Stimulated activated naive B cell treated with anti-CD40 and anti-IgM and Interleukin-4, amounts not matched to agents 10 μg/mL and 1 μg/mL and 100 μg/mL, for 72 hours (primary cell): Measurements from ENCODE around the gene PEX1.
"Not testable (repeated sequence)": the region's sequence is repeated elsewhere in the genome, so short reads cannot be mapped to it uniquely, and the experiment has no call there.

ENCODE experiments used
- ATAC-seq, 2 donors: fragments of 150-1000 bp; cut with Tn5 transposase; replicated peaks; 2 replicates each; pipeline ENCODE4 v1.10.0; 2021; ENCODE audit warnings: moderate library complexity in 1 of 2
- DNase-seq: peaks from one replicate; pipeline ENCODE4 v3.0.0; 2021
- H3K27ac Mint-ChIP-seq: one replicate; pipeline ENCODE4 v1.8.0; 2022; ENCODE audit warnings: mild to moderate bottlenecking, mixed read lengths
- H3K27me3 Mint-ChIP-seq, 2 donors: one replicate each; pipeline ENCODE4 v1.8.0; 2022; ENCODE audit warnings: mixed read lengths in 2 of 2
- H3K36me3 Mint-ChIP-seq, 2 donors: one replicate each; pipeline ENCODE4 v1.8.0; 2022; ENCODE audit warnings: mixed read lengths in 2 of 2, mild to moderate bottlenecking in 1 of 2
- H3K4me1 Mint-ChIP-seq, 2 donors: one replicate each; pipeline ENCODE4 v1.8.0; 2022; ENCODE audit warnings: mixed read lengths in 2 of 2, mild to moderate bottlenecking in 1 of 2
- H3K4me3 Mint-ChIP-seq, 2 donors: one replicate each; pipeline ENCODE4 v1.8.0; 2022; ENCODE audit warnings: mild to moderate bottlenecking in 2 of 2, mixed read lengths in 2 of 2, moderate library complexity in 1 of 2
- H3K9me3 Mint-ChIP-seq, 2 donors: one replicate each; pipeline ENCODE4 v1.8.0; 2022; ENCODE audit warnings: mixed read lengths in 2 of 2, mild to moderate bottlenecking in 1 of 2

PEX1 gene

DNA sequence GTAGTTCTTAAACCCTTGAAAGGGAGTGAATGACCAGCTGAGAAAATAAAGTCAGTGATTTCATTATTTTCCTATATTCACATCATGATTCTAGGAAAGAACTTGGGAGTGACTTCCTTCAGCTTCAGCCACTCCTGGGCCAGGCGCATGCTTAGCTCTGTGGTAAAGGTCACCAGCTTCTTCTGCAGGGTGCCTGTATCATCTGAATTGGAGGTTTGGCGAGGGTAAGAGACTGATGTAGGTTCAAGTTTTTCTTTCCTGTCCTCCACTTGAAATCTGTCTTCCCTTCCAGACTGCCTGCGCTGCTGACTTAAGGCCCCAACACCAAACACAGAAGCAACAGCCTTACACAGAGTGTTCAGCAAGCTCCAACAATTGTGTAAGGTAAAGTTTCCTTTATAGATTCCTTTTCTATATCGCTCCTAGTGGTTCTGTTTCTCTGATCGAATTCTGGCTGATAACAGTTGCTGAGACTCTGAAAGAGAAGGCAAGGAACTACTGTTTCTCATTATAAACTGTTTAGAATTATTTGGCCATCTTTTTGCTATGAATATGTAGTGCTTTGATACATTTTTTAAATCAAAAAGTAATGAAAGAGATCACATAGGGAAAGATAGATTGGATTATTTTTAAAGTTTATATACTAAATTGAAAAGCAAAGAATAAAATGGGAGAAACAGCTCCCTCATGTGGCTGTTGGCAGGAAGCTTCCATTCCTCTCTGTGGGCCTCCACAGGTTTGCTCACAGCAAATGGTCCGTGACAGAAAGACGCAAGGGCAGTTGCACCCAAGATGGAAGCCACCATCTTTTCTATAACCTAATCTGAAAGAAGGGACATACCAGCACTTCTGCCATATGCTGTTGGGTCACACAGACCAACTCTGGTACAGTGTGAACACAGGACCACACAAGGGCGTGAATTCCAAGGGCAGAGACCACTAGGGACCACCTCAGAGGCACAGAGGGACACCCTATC lies 67.0 kb downstream of the PEX1 start:
- Mint-ChIP-seq H3K27ac (no peak overlapping the region), H3K9me3 (no peaks in the 10 kb centered on the region), H3K4me1 (no peaks in the 10 kb centered on the region), H3K27me3 (no peaks in the 10 kb centered on the region), H3K36me3 (peaks cover 12 to 21% of the 10 kb centered on the region in 2 donors), H3K4me3 (no peak overlapping the region)
- no peak for DNase-seq
- ATAC-seq, result peak; percentile 66 to 74

DNA sequence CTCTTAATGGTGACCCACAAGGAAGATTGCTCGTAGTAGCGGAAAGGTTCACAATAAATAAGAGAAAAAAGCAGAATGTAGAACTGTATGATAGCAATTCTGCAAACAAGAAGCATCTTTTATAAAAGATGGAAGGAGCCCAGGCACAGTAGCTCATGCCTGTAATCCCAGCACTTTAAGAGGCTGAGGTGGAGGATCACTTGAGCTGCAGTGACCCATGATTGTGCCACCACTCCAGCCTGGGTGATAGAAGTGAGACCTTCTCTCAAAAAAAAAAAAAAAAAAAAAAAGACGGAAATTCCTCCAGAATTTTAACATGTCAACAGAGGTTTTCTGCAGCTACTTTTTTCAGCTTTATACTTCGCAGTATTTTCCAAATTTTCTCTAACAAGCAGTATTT lies 67.8 kb downstream of the PEX1 start:
- Mint-ChIP-seq H3K36me3 (peaks cover 12 to 24% of the 10 kb centered on the region in 2 donors), H3K4me1 (no peaks in the 10 kb centered on the region), H3K27me3 (no peaks in the 10 kb centered on the region), H3K9me3 (no peaks in the 10 kb centered on the region), H3K27ac (no peak overlapping the region), H3K4me3 (no peak overlapping the region)
- no peak for DNase-seq
- ATAC-seq, result no peak

DNA sequence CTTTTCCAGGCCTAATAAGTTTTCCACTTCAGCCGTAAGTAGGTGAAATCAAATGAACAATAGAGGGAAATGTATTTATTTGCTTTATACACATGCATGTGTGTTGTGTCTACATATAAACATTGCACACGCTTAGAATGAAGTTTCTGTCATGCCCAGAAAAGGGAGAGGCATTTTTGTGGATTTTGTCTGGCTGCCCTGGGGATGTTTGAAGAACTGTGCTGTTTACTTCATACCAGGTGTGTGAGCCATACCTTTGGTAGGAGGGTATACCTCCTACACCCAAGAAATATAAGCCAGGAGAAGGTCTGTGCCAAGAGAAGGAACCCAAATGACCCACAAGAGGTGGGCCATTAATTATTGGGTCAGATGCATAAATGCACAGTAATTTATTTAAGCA lies 68.2 kb downstream of the PEX1 start:
- ATAC-seq (no peak), DNase-seq (no peak)
- no peaks in the 10 kb centered on the region for H3K27me3 Mint-ChIP-seq

DNA sequence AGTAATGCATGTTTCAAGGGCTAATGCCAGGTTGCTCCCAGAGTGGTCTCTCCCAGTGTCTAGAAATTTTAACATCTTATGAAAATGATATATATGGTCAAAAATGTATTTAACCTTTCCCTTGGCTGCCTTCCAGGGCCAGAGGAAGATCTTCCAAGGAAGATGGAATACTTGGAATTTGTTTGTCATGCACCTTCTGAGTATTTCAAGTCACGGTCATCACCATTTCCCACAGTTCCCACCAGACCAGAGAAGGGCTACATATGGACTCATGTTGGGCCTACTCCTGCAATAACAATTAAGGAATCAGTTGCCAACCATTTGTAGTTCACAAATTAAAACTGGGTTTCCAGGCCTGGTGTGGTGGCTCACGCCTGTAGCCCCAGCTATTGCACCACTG lies 72.1 kb downstream of the PEX1 start:
- peaks cover 17 to 26% of the 10 kb centered on the region in 2 donors for H3K36me3 Mint-ChIP-seq

More for the DNA sequence above, 68.2 kb downstream of the PEX1 start:
- H3K36me3 Mint-ChIP-seq, result peaks cover 12 to 24% of the 10 kb centered on the region in 2 donors
- H3K27ac Mint-ChIP-seq, result no peak overlapping the region
- no peak overlapping the region for H3K4me3 Mint-ChIP-seq
- H3K9me3 Mint-ChIP-seq, result no peaks in the 10 kb centered on the region
- no peaks in the 10 kb centered on the region for H3K4me1 Mint-ChIP-seq

DNA sequence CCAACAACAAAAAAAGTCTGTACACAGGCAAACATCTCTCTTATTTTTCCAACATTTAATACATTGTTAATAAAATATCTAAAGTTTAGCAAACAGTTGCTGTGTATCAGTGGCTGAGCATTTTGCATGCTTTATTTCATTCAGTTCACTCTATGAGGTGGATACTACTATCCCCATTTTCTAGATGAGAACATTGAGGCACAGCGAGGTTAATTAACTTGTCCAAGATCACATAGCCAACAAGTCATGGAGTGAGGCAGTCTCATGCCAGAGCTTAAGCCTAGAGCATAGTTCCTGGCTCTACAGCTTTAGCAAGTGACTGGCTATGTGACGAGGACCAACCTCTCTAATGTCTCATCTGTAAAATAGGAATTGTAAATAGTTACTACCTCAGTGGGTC lies 76.7 kb downstream of the PEX1 start:
- Mint-ChIP-seq H3K27me3 (no peaks in the 10 kb centered on the region), H3K4me1 (peaks cover 0 to 9% of the 10 kb centered on the region in 2 donors), H3K36me3 (peaks cover 15 to 25% of the 10 kb centered on the region in 2 donors), H3K4me3 (no peak overlapping the region), H3K9me3 (no peaks in the 10 kb centered on the region), H3K27ac (no peak overlapping the region)
- DNase-seq (no peak), ATAC-seq (no peak)

More for the DNA sequence above, 72.1 kb downstream of the PEX1 start:
- Mint-ChIP-seq H3K9me3 (no peaks in the 10 kb centered on the region), H3K27ac (no peak overlapping the region), H3K4me3 (no peak overlapping the region), H3K27me3 (no peaks in the 10 kb centered on the region), H3K4me1 (peaks cover 0 to 3% of the 10 kb centered on the region in 2 donors)
- ATAC-seq, result no peak
- no peak for DNase-seq

DNA sequence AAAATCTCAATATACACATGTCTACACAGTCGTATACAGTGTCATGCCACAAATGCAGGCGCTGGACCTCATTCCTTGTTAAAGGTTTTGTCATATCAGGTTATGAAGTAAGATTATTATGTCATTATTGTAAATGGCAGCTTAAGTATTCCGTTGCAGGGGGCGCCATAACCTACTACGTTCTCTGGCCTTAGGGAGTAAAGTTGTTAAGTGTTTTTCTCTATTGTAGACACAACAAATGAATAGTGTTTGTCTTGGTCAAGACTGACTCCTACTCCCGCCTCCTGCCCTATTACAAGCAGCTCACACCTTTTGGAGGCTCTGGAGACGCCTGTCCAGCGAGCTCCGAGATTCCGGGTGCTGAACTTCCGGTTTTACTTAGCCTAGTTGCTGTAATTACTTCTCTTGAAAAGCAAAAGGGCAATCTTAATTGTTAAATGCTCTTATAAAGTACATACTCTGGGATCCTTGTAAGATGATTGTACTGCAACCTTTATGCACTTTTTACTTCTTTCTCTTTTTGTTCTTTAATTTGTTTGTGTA lies 80.0 kb downstream of the PEX1 start:
- Mint-ChIP-seq H3K4me1 (peaks cover 8 to 9% of the 10 kb centered on the region in 2 donors), H3K4me3 (peak overlapping the region; percentile 89 to 94), H3K27ac (peak overlapping the region; percentile 94), H3K36me3 (peaks cover 8 to 11% of the 10 kb centered on the region in 2 donors), H3K9me3 (no peaks in the 10 kb centered on the region), H3K27me3 (no peaks in the 10 kb centered on the region)
- ATAC-seq (peak; percentile 31 to 45), DNase-seq (peak; percentile 34)

DNA sequence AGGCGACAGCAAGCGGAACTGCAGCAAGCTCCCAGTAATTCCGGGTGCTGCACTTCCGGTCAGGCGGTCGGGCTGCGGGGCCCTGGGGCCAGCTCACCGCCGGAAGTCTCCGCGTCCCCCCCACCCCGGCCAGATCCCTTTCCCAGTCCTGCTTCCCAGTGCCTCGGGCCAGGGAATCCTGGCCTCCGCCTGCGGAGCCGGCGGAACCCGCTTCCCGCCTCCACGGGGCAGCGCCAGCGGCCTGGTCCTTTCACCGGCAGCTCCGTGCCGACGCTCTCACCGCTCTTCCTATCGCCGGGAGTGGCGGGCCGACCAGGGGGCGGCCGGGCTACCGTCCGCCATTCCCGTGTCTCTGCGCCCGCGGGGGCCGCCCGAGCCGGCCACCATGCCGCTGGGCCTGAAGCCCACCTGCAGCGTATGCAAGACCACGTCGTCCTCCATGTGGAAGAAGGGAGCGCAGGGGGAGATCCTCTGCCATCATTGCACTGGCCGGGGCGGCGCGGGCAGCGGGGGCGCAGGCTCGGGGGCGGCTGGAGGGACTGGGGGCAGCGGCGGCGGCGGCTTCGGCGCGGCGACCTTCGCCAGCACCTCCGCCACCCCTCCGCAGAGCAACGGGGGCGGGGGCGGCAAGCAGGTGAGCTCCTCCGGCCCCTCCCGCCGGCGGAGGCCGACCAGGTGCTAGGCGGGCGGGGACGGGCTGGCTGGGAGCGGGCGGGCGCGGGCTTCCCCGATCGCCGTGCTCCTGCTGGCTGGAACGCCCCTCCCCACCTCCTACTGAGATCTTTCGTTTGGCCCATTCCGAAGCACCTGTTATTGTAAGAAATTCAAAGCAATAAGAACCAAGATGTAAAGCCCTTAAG lies 80.7 kb downstream of the PEX1 start, which contains the start of gene GATAD1:
TSS of gene GATAD1 (plus strand) at position 138 of the 860 bp plus-strand sequence. CDS start at position 386, 248 bp downstream.
- ATAC-seq (peak; percentile 87 to 91), DNase-seq (peak; percentile 85)
- Mint-ChIP-seq H3K36me3 (peaks cover 8% of the 10 kb centered on the region in 2 donors), H3K27me3 (no peaks in the 10 kb centered on the region), H3K9me3 (peaks cover 0 to under 1% of the 10 kb centered on the region in 2 donors), H3K4me3 (peak within 1 kb of the TSS; percentile 89 to 94), H3K27ac (peak within 1 kb of the TSS; percentile 95), H3K4me1 (peaks cover 6 to 12% of the 10 kb centered on the region in 2 donors)

DNA sequence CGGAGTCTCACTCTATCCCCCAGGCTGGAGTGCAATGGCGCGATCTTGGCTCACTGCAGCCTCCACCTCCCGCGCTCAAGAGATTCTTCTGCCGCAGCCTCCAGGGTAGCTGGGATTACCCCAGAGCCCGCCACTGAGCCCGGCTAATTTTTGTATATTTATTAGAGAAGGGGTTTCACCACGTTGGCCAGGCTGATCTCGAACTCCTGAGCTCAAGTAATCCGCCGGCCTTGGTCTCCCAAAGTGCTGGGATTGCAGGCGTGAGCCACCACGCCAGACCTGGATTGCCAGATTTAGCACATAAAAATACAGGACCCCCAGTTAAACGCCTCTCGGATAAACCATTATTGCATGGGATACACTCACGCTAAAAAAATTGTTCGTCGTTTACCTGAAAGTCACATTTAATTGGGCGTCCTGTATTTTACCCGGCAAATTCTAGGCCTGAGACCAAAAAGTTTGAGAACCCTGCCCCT lies 81.4 kb downstream of the PEX1 start:
- Mint-ChIP-seq H3K9me3 (peaks cover 0 to 5% of the 10 kb centered on the region in 2 donors), H3K27me3 (no peaks in the 10 kb centered on the region), H3K36me3 (peaks cover 5 to 8% of the 10 kb centered on the region in 2 donors), H3K27ac (peak overlapping the region; percentile 95), H3K4me1 (peaks cover 9 to 19% of the 10 kb centered on the region in 2 donors), H3K4me3 (peak overlapping the region; percentile 87 to 94)
- ATAC-seq (no peak), DNase-seq (no peak)

DNA sequence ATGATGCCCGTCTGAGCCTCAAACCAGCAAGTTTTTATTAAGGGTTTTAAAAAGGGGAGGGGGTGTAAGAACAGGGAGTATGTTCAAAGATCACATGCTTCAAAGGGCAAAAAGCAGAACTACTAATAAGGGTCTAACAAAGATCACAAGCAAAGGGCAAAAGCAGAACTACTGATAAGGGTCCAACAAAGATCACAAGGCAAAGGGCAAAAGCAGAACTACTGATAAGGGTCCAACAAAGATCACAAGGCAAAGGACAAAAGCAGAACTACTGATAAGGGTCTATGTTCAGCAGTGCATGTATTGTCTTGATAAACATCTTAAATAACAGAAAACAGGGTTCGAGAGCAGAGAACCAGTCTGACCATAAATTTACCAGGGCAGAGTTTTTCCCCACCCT lies 85.6 kb downstream of the PEX1 start:
- not testable (repeated sequence) for H3K4me3 Mint-ChIP-seq, H3K27me3 Mint-ChIP-seq, H3K27ac Mint-ChIP-seq, H3K36me3 Mint-ChIP-seq, DNase-seq, ATAC-seq, H3K9me3 Mint-ChIP-seq
- H3K4me1 Mint-ChIP-seq, result peaks cover 3 to 19% of the 10 kb centered on the region in 2 donors

DNA sequence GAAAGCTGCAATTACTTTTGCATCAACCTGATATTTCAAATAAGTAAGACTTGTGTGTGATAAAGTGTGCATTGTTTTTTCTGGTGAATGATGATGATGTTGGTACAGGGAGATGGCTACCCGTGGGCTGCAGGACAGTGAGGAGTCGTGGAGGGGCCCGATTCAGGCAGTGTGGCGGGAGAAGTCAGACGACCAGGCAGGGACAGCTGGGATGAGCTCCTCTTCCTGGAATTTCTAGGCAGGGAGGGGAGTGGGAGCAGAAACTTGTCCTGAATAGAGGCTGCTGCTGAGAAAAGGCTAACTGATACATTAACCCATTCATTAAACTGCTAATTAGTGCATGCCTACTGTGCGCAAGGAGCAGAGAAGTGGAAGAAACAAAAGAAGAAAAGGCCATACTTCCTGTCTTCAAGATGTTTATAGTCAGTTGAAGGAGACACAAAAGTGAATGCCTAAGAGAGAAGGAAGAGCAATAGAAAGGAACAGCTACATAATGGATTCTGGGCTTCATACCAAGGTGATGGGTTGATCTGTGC lies 90.3 kb downstream of the PEX1 start:
- Mint-ChIP-seq H3K27ac (no peak overlapping the region), H3K27me3 (peaks cover 0 to 11% of the 10 kb centered on the region in 2 donors), H3K4me1 (peaks cover 3 to 10% of the 10 kb centered on the region in 2 donors), H3K4me3 (no peak overlapping the region), H3K36me3 (no peaks in the 10 kb centered on the region), H3K9me3 (peaks cover 0 to 5% of the 10 kb centered on the region in 2 donors)
- DNase-seq (no peak), ATAC-seq (no peak)
